HG02852 (cell line): ENCODE data around the gene RYR2.
"Not testable (repeated sequence)": the region's sequence is repeated elsewhere in the genome, so short reads cannot be mapped to it uniquely, and the experiment has no call there.

Experiments used
- ATAC-seq: cut with Tn5 transposase; IDR thresholded peaks from one replicate; pipeline ENCODE4 v1.9.1; 2021; ENCODE audit warnings: mild to moderate bottlenecking, moderate library complexity; ENCODE audit not compliant: unreplicated experiment

RYR2 gene

DNA sequence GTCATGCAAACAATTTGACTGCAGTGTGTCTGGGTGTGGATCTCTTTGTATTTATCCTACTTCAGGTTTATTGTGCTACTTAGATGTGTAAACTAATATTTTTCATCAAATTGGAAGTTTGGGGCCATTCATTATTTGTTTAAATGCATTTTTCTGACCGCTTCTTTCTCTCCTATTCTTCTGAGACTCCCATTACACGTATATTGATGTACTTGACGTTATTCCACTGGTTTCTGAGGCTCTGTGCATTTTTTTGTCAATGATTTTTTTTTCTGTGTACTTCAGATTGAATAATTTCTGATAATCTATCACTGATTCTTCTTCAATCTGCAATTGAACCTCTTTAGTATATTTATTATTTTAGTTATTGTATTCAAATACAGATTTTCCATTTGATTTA, 276.8 kb downstream of the RYR2 start:
- no peak for ATAC-seq

DNA sequence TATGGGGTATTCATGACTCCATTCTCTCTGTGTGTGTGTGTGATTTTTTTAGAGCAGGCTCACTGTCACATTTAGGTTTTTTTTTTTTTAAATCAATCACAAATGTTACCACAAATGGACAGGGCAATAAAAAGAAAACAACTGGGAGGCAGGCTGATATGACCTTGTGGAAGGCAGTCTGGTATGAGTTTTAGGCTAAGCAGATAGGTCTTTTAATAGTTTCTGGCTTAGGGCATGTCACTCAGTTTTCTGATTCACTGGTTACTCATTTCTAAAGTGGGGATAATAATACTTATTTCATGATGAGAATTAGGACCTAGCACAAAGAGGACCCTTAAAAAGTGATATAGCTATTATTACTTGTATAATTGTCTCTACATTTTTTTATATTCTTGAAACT, 278.9 kb downstream of the RYR2 start:
- ATAC-seq = no peak

DNA sequence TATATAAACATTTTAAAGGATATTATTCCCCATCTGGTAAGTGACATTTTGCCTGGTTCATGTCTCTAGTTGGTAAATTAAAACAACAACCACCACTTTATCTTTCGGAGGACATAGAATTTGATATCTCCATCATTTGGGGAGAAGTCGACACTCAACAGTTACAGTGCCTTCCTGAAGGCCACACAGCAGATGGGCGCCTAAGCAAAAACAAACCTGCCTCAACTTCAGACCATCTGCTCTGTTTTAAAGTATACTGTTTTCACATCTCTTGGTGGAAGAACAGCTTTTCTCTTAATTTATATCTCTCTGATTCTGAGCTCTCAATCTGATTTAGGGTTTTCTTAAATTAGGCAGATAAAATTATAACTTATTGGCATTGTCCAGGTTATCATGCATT, 282.2 kb downstream of the RYR2 start:
- ATAC-seq = no peak

DNA sequence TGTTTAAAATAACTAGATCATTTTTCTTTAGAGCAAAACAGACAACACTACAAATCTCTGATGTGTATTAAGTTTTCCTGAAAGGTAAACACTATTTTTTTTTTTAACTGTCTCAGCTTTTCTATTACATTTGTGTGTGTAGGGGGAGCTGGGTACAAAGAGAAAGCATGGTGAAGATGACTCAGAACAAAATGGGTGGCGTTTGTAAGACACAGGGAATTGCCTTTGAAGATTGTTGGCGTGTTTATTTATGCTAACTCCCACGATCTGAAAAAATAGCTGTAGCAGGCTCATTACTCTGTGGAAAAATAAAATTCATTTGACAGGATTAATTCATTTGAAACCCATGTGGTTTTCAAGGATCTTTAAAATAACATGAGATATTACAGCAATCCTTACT, 285.1 kb downstream of the RYR2 start:
- ATAC-seq = no peak

DNA sequence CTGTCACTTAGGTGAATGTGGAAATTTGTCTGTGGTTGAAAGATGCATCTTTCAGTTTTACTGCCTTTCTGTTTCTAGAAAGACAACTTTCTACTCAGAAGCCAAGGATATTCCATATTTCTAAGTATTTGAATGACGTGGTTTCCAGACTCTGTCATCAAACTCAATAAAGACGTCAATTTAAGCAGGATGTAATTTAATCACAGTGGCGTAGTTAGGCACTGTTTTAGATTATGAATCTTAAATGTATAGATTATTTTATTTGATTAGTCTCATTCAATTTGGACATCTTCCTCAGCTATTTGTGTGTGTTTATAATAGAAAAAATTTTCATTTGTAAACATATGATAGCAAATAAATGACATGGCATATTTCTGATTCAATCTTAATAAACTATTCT, 298.9 kb downstream of the RYR2 start:
- no peak for ATAC-seq

DNA sequence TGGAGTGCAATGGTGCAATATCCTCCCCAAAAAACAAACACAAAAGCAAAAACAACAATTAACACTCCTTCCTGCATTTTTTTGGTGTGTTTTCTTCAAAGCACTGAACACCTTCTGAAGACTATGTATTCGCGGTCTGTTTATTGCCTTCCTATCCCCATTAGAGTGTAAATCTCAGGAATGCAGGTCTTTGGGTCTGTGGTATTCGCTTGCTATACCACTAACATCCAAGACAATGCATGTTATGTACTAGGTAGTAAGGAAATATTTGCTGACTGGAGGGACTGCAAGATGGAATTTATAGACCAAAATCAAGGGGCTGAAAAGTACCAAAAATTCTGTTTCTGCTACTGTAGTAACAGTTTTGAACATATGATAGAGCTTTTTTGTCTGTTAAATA, 299.4 kb downstream of the RYR2 start:
- no peak for ATAC-seq

DNA sequence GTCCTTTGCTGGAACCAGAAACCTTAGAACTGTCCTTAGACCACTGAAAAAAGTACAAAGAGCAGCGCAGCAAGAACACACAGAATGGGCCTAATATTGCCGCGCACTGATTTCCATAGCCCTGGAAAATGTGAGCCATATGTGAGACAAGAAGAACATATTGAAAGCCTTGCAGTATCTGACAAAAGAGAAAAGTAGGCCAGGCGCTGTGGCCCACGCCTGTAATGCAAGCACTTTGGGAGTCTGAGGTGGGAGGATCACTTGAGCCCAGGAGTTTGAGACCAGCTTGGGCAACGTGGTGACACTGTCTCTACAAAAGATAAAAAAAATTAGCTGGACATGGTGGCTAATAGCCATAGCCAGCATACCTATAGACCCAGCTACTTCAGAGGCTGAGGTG, 300.7 kb downstream of the RYR2 start:
- no peak for ATAC-seq

DNA sequence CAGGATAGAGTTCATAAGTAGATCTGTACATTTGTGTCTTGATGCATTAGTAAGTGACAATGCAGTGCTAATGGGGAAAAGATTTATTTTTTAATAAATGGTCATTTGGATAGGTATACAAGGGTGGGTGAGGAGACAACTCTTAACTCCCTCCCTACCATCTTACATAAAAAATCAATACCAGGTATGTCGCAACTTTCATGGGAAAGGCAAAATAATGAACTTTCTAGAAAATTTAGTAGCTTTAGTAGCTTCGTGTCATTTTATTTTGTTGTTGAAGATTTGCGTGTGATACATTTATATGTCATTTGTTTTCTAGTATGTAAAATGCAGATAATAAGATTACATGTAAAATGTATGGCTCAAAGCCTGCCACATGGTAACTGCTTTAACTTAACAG, 310.8 kb downstream of the RYR2 start:
- no peak for ATAC-seq

DNA sequence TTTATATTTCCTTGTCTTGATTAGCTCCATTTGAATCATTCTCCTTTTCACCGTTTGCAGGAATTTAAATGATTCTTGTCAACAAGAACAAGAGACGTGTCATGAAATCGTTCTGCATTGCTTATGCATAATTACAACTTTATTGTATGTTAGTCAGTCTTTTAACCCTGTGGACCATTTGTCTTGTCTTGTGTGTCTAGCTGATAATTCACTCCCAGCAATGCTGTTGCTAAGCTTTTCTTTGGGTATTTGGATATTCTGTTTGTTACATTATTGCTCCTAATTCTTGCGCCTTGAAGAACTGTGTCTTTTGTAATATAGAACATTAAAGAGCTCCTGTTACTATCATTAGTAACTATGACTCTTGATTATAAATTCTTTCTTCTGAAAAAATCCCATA, 311.9 kb downstream of the RYR2 start:
- no peak for ATAC-seq

DNA sequence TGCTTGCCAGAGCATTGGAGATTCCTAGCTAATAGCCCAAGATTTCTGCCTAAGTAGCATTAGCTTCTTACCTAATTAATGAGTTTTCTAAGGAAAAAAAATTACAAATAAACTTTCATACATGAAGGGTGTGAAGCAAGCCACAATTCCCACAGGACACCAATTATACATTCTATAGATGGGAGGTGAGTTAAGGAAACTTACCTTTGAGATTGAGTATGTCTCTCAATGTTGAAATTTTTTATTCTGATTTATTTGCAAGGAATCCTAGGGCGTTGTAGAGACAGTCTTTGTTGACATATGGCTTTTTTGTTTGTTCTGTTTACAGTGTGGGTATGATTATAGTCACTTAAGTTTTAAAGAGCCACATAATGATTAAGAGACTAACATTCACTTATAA, 313.0 kb downstream of the RYR2 start:
- ATAC-seq = no peak

DNA sequence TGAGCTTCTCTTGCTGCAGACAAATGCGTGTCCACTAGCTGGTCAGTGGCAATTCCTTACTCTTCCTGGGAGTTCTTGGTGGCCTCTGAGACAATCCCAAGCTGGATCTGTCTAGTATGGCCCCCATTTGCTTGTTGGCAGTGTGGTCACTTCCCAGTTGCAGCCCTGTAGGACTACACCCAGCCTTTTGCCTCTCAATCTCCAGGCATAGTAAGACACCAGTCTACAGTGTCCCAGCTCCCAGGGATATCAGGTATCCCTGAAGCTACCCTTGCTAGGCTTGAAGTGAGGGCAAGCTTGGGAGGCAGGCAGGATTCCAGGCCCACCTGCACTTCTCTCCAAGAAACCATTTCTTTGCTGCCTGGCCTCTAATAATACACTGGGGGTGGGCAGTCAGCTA, 316.6 kb downstream of the RYR2 start:
- ATAC-seq = no peak

DNA sequence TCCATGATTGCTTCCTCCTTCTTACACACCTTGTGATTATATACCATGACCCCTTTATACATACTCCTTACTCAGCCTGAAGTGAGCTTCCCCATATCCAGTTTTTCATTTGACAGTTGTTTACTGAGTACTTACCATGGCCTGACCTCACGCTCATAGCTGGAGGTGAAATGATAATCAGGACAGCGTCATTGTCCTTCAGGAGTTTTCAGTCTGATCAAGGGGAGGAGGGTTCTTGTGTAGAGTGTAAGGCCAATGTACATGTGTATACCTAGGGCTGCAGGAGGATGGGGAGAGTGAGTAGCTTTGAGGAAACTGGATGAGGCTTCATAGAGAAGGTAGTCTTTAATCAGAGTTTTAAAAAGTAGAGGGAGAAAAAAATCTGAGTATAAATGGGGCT, 325.8 kb downstream of the RYR2 start:
- ATAC-seq = no peak

DNA sequence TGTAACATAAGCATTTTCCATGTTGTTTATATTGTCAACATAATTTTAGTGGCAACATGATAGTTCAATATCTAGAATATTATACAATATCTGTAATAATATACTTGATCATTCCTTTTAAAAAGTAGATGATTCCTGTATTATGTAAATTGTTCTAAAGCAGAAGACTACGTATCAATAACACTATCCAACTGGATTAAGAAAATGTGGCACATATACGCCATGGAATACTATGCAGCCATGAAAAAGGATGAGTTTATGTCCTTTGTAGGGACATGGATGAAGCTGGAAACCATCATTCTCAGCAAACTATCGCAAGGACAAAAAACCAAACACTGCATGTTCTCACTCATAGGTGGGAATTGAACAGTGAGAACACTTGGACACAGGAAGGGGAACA, 329.5 kb downstream of the RYR2 start:
- not testable (repeated sequence) for ATAC-seq

DNA sequence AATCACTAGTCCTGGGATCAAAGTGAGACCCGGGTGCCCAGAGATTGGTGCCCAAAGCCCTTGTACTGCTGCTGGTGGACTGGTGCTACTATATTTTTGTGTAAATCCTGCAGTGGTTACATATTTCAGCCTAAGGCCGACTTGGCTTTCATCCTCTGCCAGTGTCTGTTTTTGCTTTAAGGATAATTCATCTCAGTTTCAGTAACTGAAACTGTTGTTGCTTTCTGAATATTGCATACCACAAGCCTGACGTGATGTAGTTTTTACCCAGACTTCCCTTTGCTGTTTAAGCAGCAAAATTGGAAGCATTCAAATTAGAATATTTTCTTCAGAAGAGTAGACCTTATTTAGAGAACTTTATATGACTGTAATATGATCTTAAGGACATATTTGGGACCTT, 341.8 kb downstream of the RYR2 start:
- ATAC-seq = no peak

DNA sequence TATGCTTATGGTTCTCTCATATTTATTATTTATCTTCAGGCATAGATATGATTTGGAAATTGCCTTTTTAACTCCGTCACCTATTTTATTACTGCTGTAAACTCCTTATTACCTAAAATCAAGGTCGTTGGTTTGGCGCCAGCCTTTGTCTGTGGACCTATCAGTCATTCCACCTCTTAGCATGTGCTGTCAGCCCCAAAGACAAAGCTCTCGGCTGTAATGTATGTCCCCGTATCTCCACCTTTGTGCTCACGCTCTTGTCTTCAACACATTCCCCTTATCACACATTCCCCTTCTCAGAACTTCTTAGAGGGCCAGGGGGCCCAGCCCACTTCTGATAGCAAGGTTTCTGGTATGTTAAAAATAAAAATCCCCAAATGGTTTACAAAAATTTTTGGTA, 342.2 kb downstream of the RYR2 start:
- no peak for ATAC-seq

DNA sequence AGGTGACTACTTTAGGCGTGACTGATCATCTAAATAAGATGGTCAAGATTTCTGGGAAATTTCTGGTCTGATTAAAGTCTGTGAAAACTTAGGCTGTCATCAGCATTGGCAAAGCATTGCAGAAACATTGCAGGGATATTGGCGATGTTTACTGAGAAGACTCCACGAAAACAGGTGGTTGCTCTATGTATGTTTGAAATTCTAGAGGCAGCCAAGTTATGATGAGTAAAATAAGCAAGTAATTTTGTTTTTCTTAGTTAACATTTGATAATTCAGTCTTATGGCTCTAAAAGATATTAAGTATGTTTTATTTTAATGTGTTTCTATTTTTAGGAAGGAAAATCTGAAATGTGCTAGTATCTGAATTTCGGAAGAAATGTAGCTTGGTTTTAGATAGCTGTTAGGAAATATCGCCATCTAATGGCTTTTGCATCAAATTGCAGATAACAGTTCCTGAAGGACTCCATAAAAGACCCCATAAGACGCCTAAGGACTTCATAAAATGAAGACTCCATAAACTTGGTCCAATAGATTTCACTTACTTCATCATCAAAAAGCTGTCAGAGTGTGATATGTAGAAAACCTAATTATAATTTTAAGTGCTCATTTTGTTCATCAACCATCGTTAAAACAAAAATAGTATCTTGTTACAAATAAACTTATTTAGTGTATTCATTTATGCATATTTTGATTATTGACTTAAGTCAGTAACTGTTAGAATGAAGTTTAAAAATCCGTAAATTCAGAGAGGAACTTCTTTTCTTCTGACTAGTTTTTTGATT, 344.6 kb downstream of the RYR2 start:
- no peak for ATAC-seq

DNA sequence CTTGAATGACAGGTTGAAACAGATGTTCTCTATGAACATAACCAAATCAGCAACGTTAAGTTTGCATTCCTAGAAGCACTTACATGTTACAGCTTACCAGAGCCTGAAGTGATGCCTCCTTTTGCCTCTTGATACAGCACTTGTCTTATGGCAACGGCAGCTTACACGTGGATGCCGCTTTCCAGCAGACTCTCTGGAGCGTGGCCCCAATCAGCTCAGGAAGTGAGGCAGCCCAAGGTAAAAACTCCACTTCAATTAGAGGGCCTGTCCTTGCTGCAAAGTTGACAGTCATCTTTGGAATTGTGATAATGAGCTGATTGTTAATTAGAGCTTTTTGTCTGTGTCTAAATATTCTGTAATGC, 345.1 kb downstream of the RYR2 start:
- no peak for ATAC-seq

DNA sequence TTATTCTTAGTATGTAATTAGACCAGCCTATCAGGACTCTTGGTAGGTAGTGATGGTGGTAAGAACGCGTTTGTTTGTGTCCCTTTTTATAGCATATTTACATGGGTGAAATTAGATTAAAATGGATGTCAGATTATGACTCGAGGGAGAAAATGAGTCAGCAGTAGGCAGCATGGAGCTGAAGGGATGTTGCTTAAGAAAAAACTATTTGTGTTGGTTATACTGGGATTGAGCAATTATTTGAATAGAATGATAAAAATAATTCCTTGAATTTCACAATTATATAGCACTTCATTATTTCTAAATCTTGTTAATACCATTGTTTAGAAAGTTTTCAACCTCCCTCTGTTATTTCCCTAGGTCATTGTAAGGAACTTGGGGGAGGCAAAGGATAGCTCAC, 348.8 kb downstream of the RYR2 start:
- ATAC-seq = no peak

DNA sequence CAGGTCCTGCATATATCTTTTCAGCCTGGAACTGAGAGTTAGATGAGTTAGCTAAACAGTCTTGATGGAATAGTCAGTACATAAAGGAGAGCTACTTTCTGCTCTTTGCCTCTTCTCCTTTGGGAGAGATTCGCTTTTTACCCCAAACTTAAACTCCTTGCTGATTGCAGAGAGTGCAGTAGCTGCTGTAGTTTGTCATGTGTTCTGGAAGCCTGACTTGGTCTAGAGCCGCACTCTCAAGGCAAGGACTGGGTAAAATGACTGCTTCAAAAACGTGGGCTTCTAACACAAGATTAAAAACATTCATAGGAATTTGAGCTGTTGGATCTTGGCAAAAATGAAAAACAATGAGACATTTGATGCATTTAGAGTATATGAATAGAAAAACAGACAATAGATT, 351.6 kb downstream of the RYR2 start:
- ATAC-seq = no peak

DNA sequence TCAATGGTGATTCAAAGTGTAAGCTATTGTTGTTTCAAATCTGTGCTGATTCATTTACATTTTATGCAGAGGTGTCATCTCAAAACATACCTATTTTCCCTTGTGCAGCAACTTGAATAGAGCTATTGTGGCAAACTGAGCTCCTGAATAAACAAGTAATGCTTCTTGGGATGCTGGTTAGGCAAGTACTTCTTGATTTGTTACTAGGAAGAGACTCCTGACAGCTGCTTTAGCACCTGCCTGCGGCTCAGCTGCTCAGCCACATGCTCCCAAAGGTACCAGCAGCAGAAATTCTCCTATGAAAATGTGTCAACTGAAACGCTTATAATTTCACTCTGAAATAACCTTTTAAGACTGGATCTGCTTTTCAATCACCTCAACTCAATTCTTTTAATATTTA, 352.3 kb downstream of the RYR2 start:
- no peak for ATAC-seq

DNA sequence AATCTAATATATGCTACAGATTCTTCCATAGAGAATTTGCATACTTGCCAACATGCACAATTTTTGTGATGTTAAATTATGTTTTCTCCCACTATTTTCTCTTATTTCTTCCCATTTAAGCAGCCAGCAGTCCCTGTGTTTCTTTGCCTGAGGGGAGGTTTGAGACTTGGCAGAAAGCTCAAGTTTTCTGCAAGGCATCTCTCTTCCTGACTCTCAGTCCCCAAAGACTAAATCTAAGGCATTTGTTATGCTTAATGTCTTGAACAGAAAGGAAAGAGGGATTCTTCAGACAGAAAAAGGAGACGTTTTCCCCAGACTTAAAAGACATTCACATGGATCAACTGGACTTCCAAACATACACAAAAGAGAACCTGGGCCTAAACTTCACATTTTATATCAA, 354.4 kb downstream of the RYR2 start:
- ATAC-seq = no peak

DNA sequence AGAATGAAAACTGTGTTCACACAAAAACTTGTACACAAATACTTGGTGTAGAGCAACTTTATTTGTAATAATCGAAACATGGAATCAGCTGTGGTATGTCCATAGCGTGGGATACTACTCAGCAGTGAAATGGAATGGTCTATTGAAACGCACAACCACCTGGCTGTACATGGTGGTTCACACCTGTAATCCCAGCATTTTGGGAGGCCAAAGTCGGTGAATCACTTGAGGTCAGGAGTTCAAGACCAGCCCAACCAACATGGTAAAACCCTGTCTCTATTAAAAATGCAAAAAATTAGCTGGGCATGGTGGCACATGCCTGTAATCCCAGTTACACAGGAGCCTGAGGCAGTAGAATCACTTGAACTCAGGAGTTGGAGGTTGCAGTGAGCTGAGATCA, 356.8 kb downstream of the RYR2 start:
- no peak for ATAC-seq

DNA sequence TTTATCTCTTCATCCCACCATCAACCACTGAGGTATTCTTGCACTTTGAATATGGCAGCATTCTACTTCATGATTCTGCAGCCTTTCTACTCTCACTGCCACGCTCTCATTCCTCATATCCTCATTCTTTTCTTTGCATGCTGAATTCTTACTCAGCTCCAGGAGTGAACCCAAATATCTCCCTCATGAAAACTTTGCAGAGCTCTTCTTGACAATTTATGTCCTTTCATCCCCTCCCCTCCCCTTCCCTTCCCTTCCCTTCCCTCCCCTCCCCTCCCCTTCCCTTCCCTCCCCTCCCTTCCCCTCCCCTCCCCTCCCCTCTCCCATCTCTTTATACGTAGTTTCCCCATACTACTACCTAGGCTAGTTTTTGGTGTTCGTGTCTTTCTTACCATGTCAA, 363.9 kb downstream of the RYR2 start:
- ATAC-seq = no peak
